Lower leg skin (tissue), 3 donors: ENCODE data around the gene FOXP1.

ENCODE experiments used
- CTCF ChIP-seq, 3 donors: fragments of 450-650 bp; IDR thresholded peaks; one replicate each; pipeline ENCODE4 v1.5.1; 2016; ENCODE audit warnings: antibody characterized with exemption in 3 of 3, mild to moderate bottlenecking in 3 of 3, moderate library complexity in 2 of 3
- POLR2A ChIP-seq, 2 donors: fragments of 450-650 bp; IDR thresholded peaks; one replicate each; pipeline ENCODE4 v1.6.1; 2016 to 2017; ENCODE audit warnings: antibody characterized with exemption in 2 of 2, mild to moderate bottlenecking in 1 of 2, moderate library complexity in 1 of 2

- TF ChIP-seq CTCF (IDR thresholded peaks at IDR 0.05) (no peak), POLR2A (IDR thresholded peaks at IDR 0.05) (no peak)
Observed at GRCh38 chr3:71282976-71283375, 300.6 kb downstream of the FOXP1 start.
